Measurements from ENCODE around the gene APOL2.

- TF ChIP-seq POLR2AphosphoS5 (IDR thresholded peaks at IDR 0.05; ENCODE audit: insufficient read depth in 1 of 2, low read depth in 1 of 2) (no peak), POLR2A (IDR thresholded peaks at IDR 0.05) (no peak)
These were observed 14.5 kb upstream of the APOL2 start for GRCh38 chr22:36253523-36254490.
